ENCODE results near the gene TANGO2. TPM values are rescaled to one million over a fixed set of nuclear protein-coding genes. Genes with fewer than 3 reads are reported as not detected.

TANGO2 gene
- total and polyA plus RNA-seq, 10 donors, result 18.7 to 72.2 (median 55.1) TPM

- intact Hi-C loops (cut with DNase I; ENCODE audit: low total_unique reads), result no loop called here
- Histone ChIP-seq H3K36me3 (peaks cover 0 to 57% (median 16%) of the 10 kb centered on the region in 6 donors), H3K9me3 (no peaks in the 10 kb centered on the region), H3K27me3 (replicated peaks in 1 of 7) (peaks cover 0 to 7% (median 0%) of the 10 kb centered on the region in 7 donors), H3K4me3 (no peak overlapping the region), H3K27ac (no peak overlapping the region), H3K4me1 (peaks cover 4 to 32% (median 17%) of the 10 kb centered on the region in 6 donors)
- TF ChIP-seq, protein P1, sequence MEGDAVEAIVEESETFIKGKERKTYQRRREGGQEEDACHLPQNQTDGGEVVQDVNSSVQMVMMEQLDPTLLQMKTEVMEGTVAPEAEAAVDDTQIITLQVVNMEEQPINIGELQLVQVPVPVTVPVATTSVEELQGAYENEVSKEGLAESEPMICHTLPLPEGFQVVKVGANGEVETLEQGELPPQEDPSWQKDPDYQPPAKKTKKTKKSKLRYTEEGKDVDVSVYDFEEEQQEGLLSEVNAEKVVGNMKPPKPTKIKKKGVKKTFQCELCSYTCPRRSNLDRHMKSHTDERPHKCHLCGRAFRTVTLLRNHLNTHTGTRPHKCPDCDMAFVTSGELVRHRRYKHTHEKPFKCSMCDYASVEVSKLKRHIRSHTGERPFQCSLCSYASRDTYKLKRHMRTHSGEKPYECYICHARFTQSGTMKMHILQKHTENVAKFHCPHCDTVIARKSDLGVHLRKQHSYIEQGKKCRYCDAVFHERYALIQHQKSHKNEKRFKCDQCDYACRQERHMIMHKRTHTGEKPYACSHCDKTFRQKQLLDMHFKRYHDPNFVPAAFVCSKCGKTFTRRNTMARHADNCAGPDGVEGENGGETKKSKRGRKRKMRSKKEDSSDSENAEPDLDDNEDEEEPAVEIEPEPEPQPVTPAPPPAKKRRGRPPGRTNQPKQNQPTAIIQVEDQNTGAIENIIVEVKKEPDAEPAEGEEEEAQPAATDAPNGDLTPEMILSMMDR (IDR thresholded peaks at IDR 0.05 in 8 of 11, conservative IDR thresholded peaks at IDR 0.05 in 3 of 11), result no peak
- TF ChIP-seq POLR2AphosphoS5 (IDR thresholded peaks at IDR 0.05), result peak in 1 of 3 donors; percentile 22
- TF ChIP-seq POLR2A (IDR thresholded peaks at IDR 0.05), result no peak
- 92 to 96% (median 95%) methylated on average over 25 to 33 of the region's 33 CpGs for WGBS, 5 donors
- DNase-seq, result peak; percentile 66
Measured at GRCh38 chr22:19981171-19981960, 39.5 kb upstream of the TANGO2 start.

DNA sequence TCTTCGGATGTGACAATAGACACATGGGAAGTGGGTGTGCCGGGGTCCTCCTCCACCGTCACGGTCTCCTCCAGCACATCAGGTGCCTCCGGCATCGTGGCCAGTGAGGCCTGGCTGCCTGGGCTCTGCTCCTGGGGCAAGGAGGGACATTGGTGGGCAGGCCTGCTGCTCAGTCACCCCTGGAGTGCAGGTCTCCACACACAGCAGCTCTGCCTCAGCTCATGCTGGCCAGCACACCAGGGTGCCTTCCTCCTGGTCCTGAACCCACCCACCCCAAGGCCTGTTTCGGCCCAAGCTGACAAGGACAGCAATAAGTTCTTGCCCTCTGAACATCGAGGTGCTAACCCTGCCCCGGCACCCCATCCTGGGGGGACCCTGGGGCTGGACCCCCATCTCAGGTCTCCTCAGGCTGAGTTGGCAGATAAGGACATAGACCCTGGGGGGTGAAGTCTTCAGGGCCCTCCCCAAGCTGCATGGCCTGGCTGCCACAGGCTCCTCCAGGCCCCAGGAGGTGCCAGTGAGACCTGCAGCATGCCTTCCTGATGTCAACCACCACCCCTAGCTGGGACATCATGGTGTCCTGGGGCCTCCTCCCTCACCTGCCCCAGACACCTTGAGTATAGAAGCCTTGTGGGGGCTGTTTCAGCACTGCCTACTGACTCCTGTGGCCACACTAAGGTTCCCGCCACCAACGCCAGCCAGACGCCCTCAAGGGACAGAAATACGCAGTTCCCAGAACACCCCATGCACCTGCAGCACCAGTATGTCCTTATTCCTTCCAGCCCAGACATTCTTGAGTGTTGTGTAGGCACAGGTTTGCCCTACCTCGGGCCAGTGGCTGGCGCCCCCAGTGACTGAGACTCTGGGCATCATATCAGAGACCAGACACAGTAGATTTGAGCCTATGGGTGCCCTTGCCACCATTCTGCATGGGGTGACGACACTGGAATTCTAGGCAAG lies 38.7 kb upstream of the TANGO2 start:
- DNase-seq, result peak; percentile 72
- Histone ChIP-seq H3K27me3 (replicated peaks in 1 of 7) (peaks cover 0 to 8% (median 0%) of the 10 kb centered on the region in 7 donors), H3K9me3 (no peaks in the 10 kb centered on the region), H3K36me3 (peaks cover 0 to 48% (median 16%) of the 10 kb centered on the region in 6 donors), H3K27ac (no peak overlapping the region), H3K4me3 (no peak overlapping the region), H3K4me1 (peaks cover 4 to 38% (median 23%) of the 10 kb centered on the region in 6 donors)
- 90 to 95% (median 94%) methylated on average over 15 to 16 of the region's 16 CpGs for WGBS, 5 donors
- TF ChIP-seq POLR2A (IDR thresholded peaks at IDR 0.05) (no peak), POLR2AphosphoS5 (IDR thresholded peaks at IDR 0.05) (no peak)
- intact Hi-C loops (cut with DNase I; ENCODE audit: low total_unique reads), result no loop called here

GRCh38 chr22:19982991-19983578 lies 37.8 kb upstream of the TANGO2 start:
- 91 to 100% (median 94%) methylated on average over 1 to 8 of the region's 8 CpGs for WGBS, 5 donors
- peaks cover 4 to 46% (median 30%) of the 10 kb centered on the region in 6 donors for H3K4me1 ChIP-seq

More at GRCh38 chr22:19982991-19983578, 37.8 kb upstream of the TANGO2 start:
- H3K36me3 ChIP-seq, result peaks cover 0 to 40% (median 15%) of the 10 kb centered on the region in 6 donors
- intact Hi-C loops (cut with DNase I; ENCODE audit: low total_unique reads), result no loop called here
- no peak overlapping the region for H3K27ac ChIP-seq
- H3K4me3 ChIP-seq, result no peak overlapping the region
- H3K27me3 ChIP-seq (replicated peaks in 1 of 7), result peaks cover 0 to 8% (median 0%) of the 10 kb centered on the region in 7 donors
- peak; percentile 61 for DNase-seq
- H3K9me3 ChIP-seq, result no peaks in the 10 kb centered on the region
- no peak for TF ChIP-seq POLR2A (IDR thresholded peaks at IDR 0.05)
- TF ChIP-seq, protein P1 (IDR thresholded peaks at IDR 0.05 in 8 of 11, conservative IDR thresholded peaks at IDR 0.05 in 3 of 11), result no peak
- peak in 1 of 3 donors; percentile 24 for TF ChIP-seq POLR2AphosphoS5 (IDR thresholded peaks at IDR 0.05)
